ENCODE measurements around the gene MYO18B. TPM values are rescaled to one million over a fixed set of nuclear protein-coding genes. Genes with fewer than 3 reads are reported as not detected.

MYO18B gene
- total RNA-seq, 1 donor from 2014 or later, result 0.07 TPM

DNA sequence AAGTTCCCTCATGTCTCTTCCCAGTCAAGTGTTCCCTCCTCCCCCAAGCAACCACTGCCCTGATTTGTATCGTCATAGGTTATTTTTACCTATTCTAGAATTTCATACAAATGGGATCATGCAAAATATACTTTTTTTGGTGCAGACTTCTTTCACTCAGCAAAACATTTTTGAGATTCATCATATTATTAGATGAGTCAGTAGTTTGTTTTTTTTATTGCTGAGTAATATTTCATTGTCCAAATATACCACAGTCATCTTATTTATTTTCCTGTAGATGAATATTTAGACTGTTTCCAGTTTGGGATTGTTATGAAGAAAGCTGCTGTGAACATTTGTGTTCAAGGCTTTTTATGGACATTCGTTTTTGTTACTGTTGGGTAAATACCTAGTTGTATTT lies 301.0 kb downstream of the MYO18B start:
- Histone ChIP-seq H3K36me3 (ENCODE audit: insufficient read depth, low read length) (no peaks in the 10 kb centered on the region), H3K9ac (ENCODE audit: low read length) (no peak overlapping the region), H3K27ac (ENCODE audit: low read depth, low read length) (no peak overlapping the region), H2AFZ (ENCODE audit: low read depth, low read length) (no peak overlapping the region), H3K79me2 (ENCODE audit: insufficient read depth, low read length) (no peaks in the 10 kb centered on the region), H3K4me1 (ENCODE audit: insufficient read depth, low read length) (no peaks in the 10 kb centered on the region), H3K9me3 (ENCODE audit: insufficient read depth, low read depth, low read length) (peaks cover 2% of the 10 kb centered on the region), H3K4me2 (ENCODE audit: low read length) (no peak overlapping the region), H3K27me3 (ENCODE audit: insufficient read depth, low read length) (no peaks in the 10 kb centered on the region), H3K4me3 (ENCODE audit: insufficient read depth, low read depth, low read length) (no peak overlapping the region), H4K20me1 (ENCODE audit: insufficient read depth, low read length) (no peaks in the 10 kb centered on the region)
- Mint-ChIP-seq H3K4me3 (ENCODE audit: unreplicated experiment) (no peak overlapping the region), H3K4me1 (ENCODE audit: low read depth, unreplicated experiment) (no peaks in the 10 kb centered on the region), H3K27me3 (ENCODE audit: low read depth, unreplicated experiment) (peaks cover 12% of the 10 kb centered on the region), H3K9me3 (ENCODE audit: unreplicated experiment) (no peaks in the 10 kb centered on the region), H3K36me3 (ENCODE audit: low read depth, unreplicated experiment) (no peaks in the 10 kb centered on the region), H3K27ac (ENCODE audit: unreplicated experiment) (no peak overlapping the region)
- FAIRE-seq (no peak), DNase-seq (ENCODE audit: low read depth) (no peak)
- no peak for TF ChIP-seq EZH2 (IDR thresholded peaks at IDR 0.05; ENCODE audit: insufficient read depth, low read length)
- TF ChIP-seq, protein P1, sequence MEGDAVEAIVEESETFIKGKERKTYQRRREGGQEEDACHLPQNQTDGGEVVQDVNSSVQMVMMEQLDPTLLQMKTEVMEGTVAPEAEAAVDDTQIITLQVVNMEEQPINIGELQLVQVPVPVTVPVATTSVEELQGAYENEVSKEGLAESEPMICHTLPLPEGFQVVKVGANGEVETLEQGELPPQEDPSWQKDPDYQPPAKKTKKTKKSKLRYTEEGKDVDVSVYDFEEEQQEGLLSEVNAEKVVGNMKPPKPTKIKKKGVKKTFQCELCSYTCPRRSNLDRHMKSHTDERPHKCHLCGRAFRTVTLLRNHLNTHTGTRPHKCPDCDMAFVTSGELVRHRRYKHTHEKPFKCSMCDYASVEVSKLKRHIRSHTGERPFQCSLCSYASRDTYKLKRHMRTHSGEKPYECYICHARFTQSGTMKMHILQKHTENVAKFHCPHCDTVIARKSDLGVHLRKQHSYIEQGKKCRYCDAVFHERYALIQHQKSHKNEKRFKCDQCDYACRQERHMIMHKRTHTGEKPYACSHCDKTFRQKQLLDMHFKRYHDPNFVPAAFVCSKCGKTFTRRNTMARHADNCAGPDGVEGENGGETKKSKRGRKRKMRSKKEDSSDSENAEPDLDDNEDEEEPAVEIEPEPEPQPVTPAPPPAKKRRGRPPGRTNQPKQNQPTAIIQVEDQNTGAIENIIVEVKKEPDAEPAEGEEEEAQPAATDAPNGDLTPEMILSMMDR (IDR thresholded peaks at IDR 0.05; ENCODE audit: insufficient read depth, low read depth, low read length), result no peak

DNA sequence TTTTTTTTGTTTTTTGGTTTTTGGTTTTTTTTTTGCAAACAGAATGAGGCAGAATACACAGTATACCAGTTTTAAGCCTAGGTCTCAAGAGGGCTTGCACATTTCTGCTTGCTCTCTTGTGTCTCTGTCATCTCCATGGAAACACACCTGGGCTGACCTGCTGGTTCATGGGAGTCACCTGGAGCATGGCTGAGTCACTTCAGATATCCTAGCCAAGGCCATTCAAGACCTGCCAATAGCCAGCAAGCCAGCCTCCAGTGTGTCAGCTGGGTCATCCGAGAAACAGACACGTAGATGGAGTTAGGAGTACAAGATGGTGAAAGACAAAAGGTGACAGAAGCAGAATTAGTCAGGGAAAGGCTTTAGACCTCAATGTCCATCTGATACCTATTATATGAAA lies 303.1 kb downstream of the MYO18B start:
- FAIRE-seq (no peak), DNase-seq (ENCODE audit: low read depth) (no peak)
- no peaks in the 10 kb centered on the region for H3K36me3 ChIP-seq (ENCODE audit: insufficient read depth, low read length)
- H3K4me1 ChIP-seq (ENCODE audit: insufficient read depth, low read length), result no peaks in the 10 kb centered on the region
- no peaks in the 10 kb centered on the region for H3K36me3 Mint-ChIP-seq (ENCODE audit: low read depth, unreplicated experiment)
- H3K79me2 ChIP-seq (ENCODE audit: insufficient read depth, low read length), result no peaks in the 10 kb centered on the region
- H3K27me3 Mint-ChIP-seq (ENCODE audit: low read depth, unreplicated experiment), result peaks cover 7% of the 10 kb centered on the region
- H2AFZ ChIP-seq (ENCODE audit: low read depth, low read length), result no peak overlapping the region
- no peak overlapping the region for H3K9ac ChIP-seq (ENCODE audit: low read length)
- no peak overlapping the region for H3K27ac Mint-ChIP-seq (ENCODE audit: unreplicated experiment)
- TF ChIP-seq, protein P1 (IDR thresholded peaks at IDR 0.05; ENCODE audit: insufficient read depth, low read depth, low read length), result no peak
- TF ChIP-seq EZH2 (IDR thresholded peaks at IDR 0.05; ENCODE audit: insufficient read depth, low read length), result no peak
- no peak overlapping the region for H3K4me3 ChIP-seq (ENCODE audit: insufficient read depth, low read depth, low read length)
- no peak overlapping the region for H3K4me2 ChIP-seq (ENCODE audit: low read length)
- H3K9me3 ChIP-seq (ENCODE audit: insufficient read depth, low read depth, low read length), result peaks cover 2% of the 10 kb centered on the region
- H3K27me3 ChIP-seq (ENCODE audit: insufficient read depth, low read length), result no peaks in the 10 kb centered on the region
- no peaks in the 10 kb centered on the region for H3K9me3 Mint-ChIP-seq (ENCODE audit: unreplicated experiment)
- no peak overlapping the region for H3K4me3 Mint-ChIP-seq (ENCODE audit: unreplicated experiment)
- H3K4me1 Mint-ChIP-seq (ENCODE audit: low read depth, unreplicated experiment), result no peaks in the 10 kb centered on the region
- no peak overlapping the region for H3K27ac ChIP-seq (ENCODE audit: low read depth, low read length)
- no peaks in the 10 kb centered on the region for H4K20me1 ChIP-seq (ENCODE audit: insufficient read depth, low read length)

DNA sequence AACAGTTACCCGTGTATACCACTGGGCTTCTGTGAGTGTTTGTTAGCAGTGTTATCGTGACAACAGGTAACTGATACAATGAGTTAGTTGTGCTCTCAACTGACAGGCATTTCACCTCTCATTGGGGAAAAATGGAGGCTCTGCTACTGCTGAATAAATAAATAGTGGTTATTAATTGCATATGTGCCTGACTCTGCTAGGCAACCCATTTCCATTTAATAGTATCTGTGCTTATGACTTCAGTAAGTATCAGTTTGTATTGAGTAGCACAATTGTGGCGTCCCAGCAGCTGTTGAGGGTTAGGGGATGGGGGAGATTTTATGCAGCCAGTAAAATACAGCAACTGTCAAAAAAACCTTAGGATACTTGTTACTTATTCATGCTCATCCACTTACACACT lies 303.9 kb downstream of the MYO18B start:
- Histone ChIP-seq H3K79me2 (ENCODE audit: insufficient read depth, low read length) (no peaks in the 10 kb centered on the region), H4K20me1 (ENCODE audit: insufficient read depth, low read length) (no peaks in the 10 kb centered on the region), H2AFZ (ENCODE audit: low read depth, low read length) (no peak overlapping the region), H3K27ac (ENCODE audit: low read depth, low read length) (no peak overlapping the region), H3K4me1 (ENCODE audit: insufficient read depth, low read length) (no peaks in the 10 kb centered on the region), H3K4me3 (ENCODE audit: insufficient read depth, low read depth, low read length) (no peak overlapping the region), H3K4me2 (ENCODE audit: low read length) (no peak overlapping the region), H3K9me3 (ENCODE audit: insufficient read depth, low read depth, low read length) (no peaks in the 10 kb centered on the region), H3K36me3 (ENCODE audit: insufficient read depth, low read length) (no peaks in the 10 kb centered on the region), H3K9ac (ENCODE audit: low read length) (no peak overlapping the region), H3K27me3 (ENCODE audit: insufficient read depth, low read length) (no peaks in the 10 kb centered on the region)
- Mint-ChIP-seq H3K27me3 (ENCODE audit: low read depth, unreplicated experiment) (peaks cover 7% of the 10 kb centered on the region), H3K9me3 (ENCODE audit: unreplicated experiment) (no peaks in the 10 kb centered on the region), H3K4me1 (ENCODE audit: low read depth, unreplicated experiment) (no peaks in the 10 kb centered on the region), H3K4me3 (ENCODE audit: unreplicated experiment) (no peak overlapping the region), H3K27ac (ENCODE audit: unreplicated experiment) (no peak overlapping the region), H3K36me3 (ENCODE audit: low read depth, unreplicated experiment) (no peaks in the 10 kb centered on the region)
- no peak for TF ChIP-seq EZH2 (IDR thresholded peaks at IDR 0.05; ENCODE audit: insufficient read depth, low read length)
- TF ChIP-seq, protein P1 (IDR thresholded peaks at IDR 0.05; ENCODE audit: insufficient read depth, low read depth, low read length), result no peak
- no peak for DNase-seq (ENCODE audit: low read depth)
- no peak for FAIRE-seq

Measured in astrocyte (in vitro differentiated cells and primary cell).